DND-41 (cell line): Measurements from ENCODE around the gene TM9SF4.

Source experiments
- CTCF ChIP-seq: IDR thresholded peaks from 2 replicates; pipeline ENCODE4 v1.5.1; 2012; ENCODE audit warnings: borderline replicate concordance, low read length, moderate library complexity, mild to moderate bottlenecking; ENCODE audit not compliant: poor library complexity, severe bottlenecking; ENCODE audit errors: extremely low read depth
- EZH2 ChIP-seq: IDR thresholded peaks from 3 replicates; pipeline ENCODE4 v1.6.1; 2012; ENCODE audit warnings: borderline replicate concordance, low read depth, mild to moderate bottlenecking, moderate library complexity, low read length, inconsistent platforms; ENCODE audit not compliant: severe bottlenecking

GRCh38 chr20:32077190-32077589 is 32.3 kb upstream of the TM9SF4 start:
- TF ChIP-seq EZH2: no peak
- TF ChIP-seq CTCF: no peak
